GM12878 (cell line): ENCODE measurements around the gene LIPN. TPM values are rescaled to one million over a fixed set of nuclear protein-coding genes. Genes with fewer than 3 reads are reported as not detected.

Source experiments
- ATAC-seq: fragments of 200-7000 bp; cut with Tn5 transposase; 3 replicates; pipeline ENCODE4 v1.9.1; 2020; ENCODE audit warnings: mild to moderate bottlenecking, moderate library complexity
- BruUV-seq: library from RNA; stranded (reverse); fragments of 400-500 nt; replicated peaks from 2 replicates; lab custom pipeline; 2021; lab: Mats Ljungman, UMichigan
- CTCF ChIA-PET: fragments of 300-600 bp; sonication (Branson Sonifier 250); formaldehyde crosslinking; extraction: SDS; loops from one replicate; lab custom pipeline; 2021; ENCODE audit warnings: inconsistent platforms; lab: Yijun Ruan, JAX
- POLR2A ChIA-PET: fragments of 350-600 bp; formaldehyde crosslinking; extraction: SDS; loops from one replicate; lab custom pipeline; 2021; ENCODE audit warnings: inconsistent platforms; lab: Charles Lee
- RAD21 ChIA-PET: fragments of 300-600 bp; sonication (Branson Sonifier 250); formaldehyde crosslinking; loops from one replicate; lab custom pipeline; 2023; ENCODE audit warnings: antibody characterized with exemption; ENCODE audit not compliant: unreplicated experiment; lab: Charles Lee
- SMC1A ChIA-PET: fragments of 300-600 bp; sonication (Branson Sonifier 250); formaldehyde crosslinking; loops from one replicate; lab custom pipeline; 2023; ENCODE audit not compliant: unreplicated experiment, uncharacterized antibody; lab: Charles Lee
- DNase-seq: peaks from one replicate; pipeline ENCODE4 v3.0.0-alpha.2; 2011; ENCODE audit warnings: low read depth, low spot score
- FAIRE-seq: peaks from 3 replicates; lab custom pipeline; 2011; peaks lifted over from hg19 to GRCh38; lab: Jason Lieb, UNC
- H2AFZ ChIP-seq: 2 replicates; pipeline ENCODE4 v1.6.0; 2011; ENCODE audit warnings: low read depth, low read length, control low read depth; ENCODE audit not compliant: control insufficient read depth
- H3K27ac ChIP-seq: 2 replicates; pipeline ENCODE4 v1.5.1; 2011; ENCODE audit warnings: control low read depth; ENCODE audit not compliant: control insufficient read depth, insufficient read depth
- H3K27me3 ChIP-seq, 2 experiments: replicated peaks in 1 of 2; 2 replicates each; pipeline versions ENCODE4 v1.6.0 to v1.6.1; 2011; ENCODE audit warnings: low read length in 1 of 2; ENCODE audit not compliant: control insufficient read depth in 2 of 2, insufficient read depth in 2 of 2
- H3K36me3 ChIP-seq, 2 experiments: 2 replicates each; pipeline ENCODE4 v1.5.1; 2011; ENCODE audit warnings: low read length in 1 of 2; ENCODE audit not compliant: control insufficient read depth in 2 of 2, insufficient read depth in 2 of 2
- H3K4me1 ChIP-seq: 2 replicates; pipeline ENCODE4 v1.6.1; 2011; ENCODE audit warnings: mild to moderate bottlenecking, low read length, moderate library complexity, mixed read lengths; ENCODE audit not compliant: control insufficient read depth, insufficient read depth
- H3K4me2 ChIP-seq: 2 replicates; pipeline ENCODE4 v1.6.0; 2011; ENCODE audit warnings: control low read depth; ENCODE audit not compliant: control insufficient read depth, insufficient read depth
- H3K4me3 ChIP-seq: fragments of 200-600 bp; sonication (generic); 2 replicates; pipeline ENCODE4 v1.5.1; 2016
- H3K79me2 ChIP-seq: 2 replicates; pipeline ENCODE4 v1.6.0; 2011; ENCODE audit warnings: low read length; ENCODE audit not compliant: control insufficient read depth, insufficient read depth
- H3K9ac ChIP-seq: 2 replicates; pipeline ENCODE4 v1.8.0; 2011; ENCODE audit warnings: low read length, control low read depth, mixed read lengths; ENCODE audit not compliant: control insufficient read depth, insufficient read depth
- H3K9me3 ChIP-seq: replicated peaks from 3 replicates; pipeline ENCODE4 v1.5.1; 2011; ENCODE audit warnings: mild to moderate bottlenecking, low read length; ENCODE audit not compliant: control insufficient read depth, insufficient read depth
- H4K20me1 ChIP-seq: 2 replicates; pipeline ENCODE4 v1.6.0; 2011; ENCODE audit not compliant: control insufficient read depth, insufficient read depth
- BCL3 ChIP-seq: IDR thresholded peaks from 2 replicates; pipeline ENCODE4 v1.6.1; 2011; ENCODE audit warnings: borderline replicate concordance, low read depth, mild to moderate bottlenecking, moderate library complexity, low read length; ENCODE audit not compliant: insufficient read depth, poor library complexity, severe bottlenecking
- CEBPB ChIP-seq, 2 experiments: fragments of 150-350 bp in 1 of 2; IDR thresholded peaks; 2 replicates each; pipeline ENCODE4 v1.6.1; 2012 to 2014; ENCODE audit warnings: low read depth in 2 of 2, low read length in 2 of 2, borderline replicate concordance in 1 of 2, inconsistent platforms in 1 of 2
- CHD2 ChIP-seq: IDR thresholded peaks from 2 replicates; pipeline ENCODE4 v1.6.1; 2011; ENCODE audit warnings: low read depth, low read length, improper control_type of control experiment, borderline replicate concordance
- E2F8 ChIP-seq: fragments of 450-650 bp; IDR thresholded peaks from 2 replicates; pipeline ENCODE4 v1.6.1; 2018; ENCODE audit warnings: mild to moderate bottlenecking, low read depth, moderate library complexity; ENCODE audit not compliant: partially characterized antibody
- EED ChIP-seq: sonication (generic); IDR thresholded peaks from 2 replicates; pipeline ENCODE4 v1.6.1; 2016; ENCODE audit warnings: antibody characterized with exemption, low read depth
- ETV6 ChIP-seq, 2 experiments: fragments of 450-650 bp in 1 of 2; IDR thresholded peaks in 1 of 2; conservative IDR thresholded peaks in 1 of 2; 2 replicates each; pipeline ENCODE4 v1.6.1; 2014; ENCODE audit warnings: antibody characterized with exemption in 1 of 2, borderline replicate concordance in 1 of 2, low read depth in 1 of 2, mild to moderate bottlenecking in 1 of 2, moderate library complexity in 1 of 2
- IKZF2 ChIP-seq, 2 experiments: fragments of 450-650 bp; IDR thresholded peaks; 2 replicates each; pipeline ENCODE4 v1.6.1; 2017; ENCODE audit warnings: mild to moderate bottlenecking in 2 of 2, moderate library complexity in 2 of 2
- JUNB ChIP-seq: IDR thresholded peaks from 2 replicates; pipeline ENCODE4 v1.6.1; 2016; ENCODE audit warnings: antibody characterized with exemption, mild to moderate bottlenecking
- KLF5 ChIP-seq: fragments of 450-650 bp; IDR thresholded peaks from 2 replicates; pipeline ENCODE4 v1.6.1; 2014; ENCODE audit warnings: mild to moderate bottlenecking; ENCODE audit not compliant: partially characterized antibody
- MTA2 ChIP-seq: fragments of 450-650 bp; IDR thresholded peaks from 2 replicates; pipeline ENCODE4 v1.6.1; 2016; ENCODE audit warnings: low read depth, mild to moderate bottlenecking, moderate library complexity
- NKRF ChIP-seq: fragments of 450-650 bp; conservative IDR thresholded peaks from 2 replicates; pipeline ENCODE4 v1.6.1; 2017; ENCODE audit warnings: mild to moderate bottlenecking, moderate library complexity
- PKNOX1 ChIP-seq: fragments of 450-650 bp; IDR thresholded peaks from 2 replicates; pipeline ENCODE4 v1.6.1; 2016; ENCODE audit warnings: mild to moderate bottlenecking
- SMARCA5 ChIP-seq: fragments of 450-650 bp; IDR thresholded peaks from 2 replicates; pipeline ENCODE4 v1.6.1; 2017; ENCODE audit warnings: mild to moderate bottlenecking
- TBL1XR1 ChIP-seq: IDR thresholded peaks from 2 replicates; pipeline ENCODE4 v1.6.1; 2012; ENCODE audit warnings: low read depth, low read length, improper control_type of control experiment
- TCF7 ChIP-seq: IDR thresholded peaks from 2 replicates; pipeline ENCODE4 v1.6.1; 2014; ENCODE audit warnings: antibody characterized with exemption, borderline replicate concordance
- ZBED1 ChIP-seq: IDR thresholded peaks from 2 replicates; pipeline ENCODE4 v1.6.1; 2016; ENCODE audit warnings: borderline replicate concordance
- ZNF384 ChIP-seq: IDR thresholded peaks from 2 replicates; pipeline ENCODE4 v1.6.1; 2012; ENCODE audit warnings: low read depth, mild to moderate bottlenecking, low read length, improper control_type of control experiment, borderline replicate concordance
- WGBS: methylation state at CpG from one replicate; pipeline ENCODE4 v1.1.6; 2016; ENCODE audit warnings: low lambda C conversion rate; ENCODE audit not compliant: insufficient replicate concordance, insufficient coverage; ENCODE audit errors: missing lambda C conversion rate; 5-methylcytosine and 5-hydroxymethylcytosine counted together
- in situ Hi-C: fragments of 300-500 bp; cut with MboI; formaldehyde crosslinking; loops from 9 replicates; pipeline ENCODE4 v1.14.3; 2018; ENCODE audit warnings: mixed read lengths
- intact Hi-C: fragments of 100-400 bp; cut with micrococcal nuclease; formaldehyde crosslinking; loops from one replicate; pipeline ENCODE4 v1.14.2; 2022; ENCODE audit not compliant: unreplicated experiment
- polyA plus RNA-seq, 11 experiments: library from polyadenylated mRNA; depleted of rRNA in 4 of 11; unstranded in 6 of 11; stranded (reverse) in 5 of 11; fragments of >200 nt; fragmentation: Nextera tagmentation in 4 of 11; fragmentation: Illumina TruSeq in 1 of 11; extraction: Ambion mirVana in 4 of 11; extraction: Trizol in 1 of 11; gene quantifications; 1 replicate in 1 of 11; 2 replicates in 10 of 11; pipeline versions ENCODE4 v1.2.1 to v1.2.3, GENCODE V29; 2011 to 2016; ENCODE audit warnings: inconsistent platforms in 2 of 11, missing spikeins in 2 of 11, low read depth in 1 of 11
- total RNA-seq, 4 experiments: library from RNA; depleted of rRNA in 3 of 4; stranded (reverse); fragments of >200 nt in 3 of 4; fragmentation: Illumina TruSeq in 1 of 4; extraction: Trizol in 1 of 4; gene quantifications; 2 replicates each; pipeline versions ENCODE4 v1.2.1 to v1.2.3, GENCODE V29; 2013 to 2021

The LIPN gene
- total and polyA plus RNA-seq, 10 of the 15 experiments (the other 5 are each of a cell fraction or from before 2014, with no cell fraction given), result 0.06 to 0.23 TPM; not detected in 8

GRCh38 chr10:88755753-88756152 lies 4.1 kb upstream of the LIPN start:
- Histone ChIP-seq H3K9me3 (no peaks in the 10 kb centered on the region), H3K27ac (no peak overlapping the region), H3K27me3 (no peaks in the 10 kb centered on the region), H4K20me1 (no peaks in the 10 kb centered on the region), H3K4me1 (no peaks in the 10 kb centered on the region), H3K4me3 (no peak overlapping the region), H3K79me2 (no peaks in the 10 kb centered on the region), H3K36me3 (no peaks in the 10 kb centered on the region), H3K9ac (no peak overlapping the region), H2AFZ (no peak overlapping the region), H3K4me2 (no peak overlapping the region)
- ChIA-PET POLR2A (no interaction called here), SMC1A (interaction anchor here (1.3 to 1.4 kb wide), 2 partner anchors 9 to 23 kb away, joined by 5 to 8 read pairs; no protein-coding TSS in a partner anchor), RAD21 (interaction anchor here (1.0 kb wide), 1 partner anchor 27 kb away, joined by 3 read pairs; no protein-coding TSS in a partner anchor), CTCF (interaction anchor here (0.6 to 1.3 kb wide), 6 partner anchors 9 to 155 kb away, joined by 3 to 4 read pairs (median 3); no protein-coding TSS in a partner anchor)
- no peak for FAIRE-seq
- intact Hi-C loops, result loop anchor here (5.0 kb wide), 1 partner anchor 37 kb away; no protein-coding TSS in a partner anchor
- no TSS peak for BruUV-seq
- peak; percentile 80 for ATAC-seq
- no peak for DNase-seq
- in situ Hi-C loops, result no loop called here
- 0% methylated on average over 3 of the region's 3 CpGs for WGBS
- TF ChIP-seq MTA2, result no peak
- peak; percentile 82; the same call in 1 of the 2 replicates for TF ChIP-seq ZBED1
- 0 out of 2 replicates have a peak, but pooled peaks have one; percentile 34 for TF ChIP-seq TCF7
- TF ChIP-seq CEBPB (IDR thresholded peaks at IDR 0.05; ENCODE audit: borderline replicate concordance in 1 of 2, low read depth in 2 of 2, low read length in 2 of 2), result peak in 1 of 2 experiments; percentile 63; a peak in 1 of 4 replicates
- TF ChIP-seq IKZF2 (IDR thresholded peaks at IDR 0.05), result peak; percentile 38 to 48; a peak in 1 of 4 replicates
- TF ChIP-seq SMARCA5, result no peak
- no peak for TF ChIP-seq KLF5
- TF ChIP-seq ZNF384, result no peak
- no peak for TF ChIP-seq E2F8
- TF ChIP-seq TBL1XR1, result no peak
- TF ChIP-seq BCL3, result peak; percentile 20
- no peak for TF ChIP-seq CHD2
- peak; percentile 32; the same call in 1 of the 2 replicates for TF ChIP-seq PKNOX1
- peak; percentile 83 for TF ChIP-seq JUNB
- TF ChIP-seq ETV6 (conservative IDR thresholded peaks at IDR 0.05 in 1 of 2, IDR thresholded peaks at IDR 0.05 in 1 of 2; ENCODE audit: borderline replicate concordance in 1 of 2, low read depth in 1 of 2), result peak in 1 of 2 experiments; percentile 99; a peak in 2 of 4 replicates
- no peak for TF ChIP-seq NKRF
- peak; percentile 73 for TF ChIP-seq EED
